Measurements from ENCODE around the gene PRKACA.
A peak's percentile ranks its signal among the peaks of the same experiment; 100 is the strongest.

The PRKACA gene

GRCh38 chr19:14073925-14074838 lies 43.4 kb downstream of the PRKACA start:
- peak overlapping the region; percentile 78 for H3K27ac ChIP-seq (ENCODE audit: low read depth, low read length)
- H3K27me3 ChIP-seq (ENCODE audit: control insufficient read depth in 5 of 5, insufficient read depth in 4 of 5, low read length in 5 of 5): no peaks in the 10 kb centered on the region
- peaks cover 2 to 43% (median 38%) of the 10 kb centered on the region in 5 donors for H3K4me1 ChIP-seq (ENCODE audit: control insufficient read depth in 5 of 5, insufficient read depth in 5 of 5, low read length in 5 of 5)
- H3K4me3 ChIP-seq (ENCODE audit: low read depth in 1 of 5, low read length in 5 of 5): peak overlapping the region; percentile 77 to 86 (median 81)
- H3K9ac ChIP-seq (ENCODE audit: low read length in 5 of 5): peak overlapping the region; percentile 26 to 83 (median 64)
- H3K36me3 ChIP-seq (ENCODE audit: control insufficient read depth in 5 of 5, insufficient read depth in 5 of 5, low read length in 5 of 5): no peaks in the 10 kb centered on the region
- no peaks in the 10 kb centered on the region for H3K9me3 ChIP-seq (ENCODE audit: control insufficient read depth in 5 of 5, low read length in 5 of 5)

DNA sequence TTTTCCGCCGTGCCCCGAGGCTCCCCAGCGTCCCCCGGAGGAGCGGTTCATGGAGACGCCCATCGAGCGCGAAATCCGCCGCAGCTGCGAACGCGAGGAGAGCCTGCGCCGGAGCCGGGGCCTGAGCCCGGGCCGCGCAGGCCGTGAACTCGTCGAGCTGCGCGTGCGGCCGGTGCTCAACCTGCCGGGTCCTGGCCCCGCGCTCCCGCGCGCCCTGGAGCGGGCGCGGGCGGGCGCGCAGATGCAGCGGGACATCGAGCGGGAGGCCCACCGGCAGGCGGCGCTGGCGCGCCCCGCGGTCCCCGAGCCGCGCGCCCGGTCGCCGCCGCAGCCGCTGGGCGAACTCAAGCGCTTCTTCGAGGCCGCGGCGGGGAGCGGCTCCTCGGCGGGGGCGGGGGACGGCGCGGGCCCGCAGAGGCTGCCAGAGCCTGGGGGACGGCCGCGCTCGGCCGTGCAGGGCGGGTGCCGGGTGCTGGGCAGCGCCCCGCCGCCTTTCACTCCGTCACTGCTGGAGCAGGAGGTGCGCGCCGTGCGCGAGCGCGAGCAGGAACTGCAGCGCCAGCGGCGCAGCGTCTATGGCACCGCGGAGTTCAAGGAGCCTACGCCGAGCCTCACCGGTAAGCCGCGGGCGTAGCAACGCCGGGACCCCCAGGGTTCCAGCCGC lies 44.2 kb downstream of the PRKACA start:
- Histone ChIP-seq H3K9me3 (ENCODE audit: control insufficient read depth in 5 of 5, low read length in 5 of 5) (no peaks in the 10 kb centered on the region), H3K27ac (ENCODE audit: low read depth, low read length) (peak overlapping the region; percentile 78), H3K36me3 (ENCODE audit: control insufficient read depth in 5 of 5, insufficient read depth in 5 of 5, low read length in 5 of 5) (no peaks in the 10 kb centered on the region), H3K4me3 (ENCODE audit: low read depth in 1 of 5, low read length in 5 of 5) (peak overlapping the region; percentile 77 to 86 (median 81)), H3K27me3 (ENCODE audit: control insufficient read depth in 5 of 5, insufficient read depth in 4 of 5, low read length in 5 of 5) (no peaks in the 10 kb centered on the region), H3K4me1 (ENCODE audit: control insufficient read depth in 5 of 5, insufficient read depth in 5 of 5, low read length in 5 of 5) (peaks cover 2 to 43% (median 38%) of the 10 kb centered on the region in 5 donors), H3K9ac (ENCODE audit: low read length in 5 of 5) (peak overlapping the region in 4 of 5 donors; percentile 57 to 83 (median 72))

DNA sequence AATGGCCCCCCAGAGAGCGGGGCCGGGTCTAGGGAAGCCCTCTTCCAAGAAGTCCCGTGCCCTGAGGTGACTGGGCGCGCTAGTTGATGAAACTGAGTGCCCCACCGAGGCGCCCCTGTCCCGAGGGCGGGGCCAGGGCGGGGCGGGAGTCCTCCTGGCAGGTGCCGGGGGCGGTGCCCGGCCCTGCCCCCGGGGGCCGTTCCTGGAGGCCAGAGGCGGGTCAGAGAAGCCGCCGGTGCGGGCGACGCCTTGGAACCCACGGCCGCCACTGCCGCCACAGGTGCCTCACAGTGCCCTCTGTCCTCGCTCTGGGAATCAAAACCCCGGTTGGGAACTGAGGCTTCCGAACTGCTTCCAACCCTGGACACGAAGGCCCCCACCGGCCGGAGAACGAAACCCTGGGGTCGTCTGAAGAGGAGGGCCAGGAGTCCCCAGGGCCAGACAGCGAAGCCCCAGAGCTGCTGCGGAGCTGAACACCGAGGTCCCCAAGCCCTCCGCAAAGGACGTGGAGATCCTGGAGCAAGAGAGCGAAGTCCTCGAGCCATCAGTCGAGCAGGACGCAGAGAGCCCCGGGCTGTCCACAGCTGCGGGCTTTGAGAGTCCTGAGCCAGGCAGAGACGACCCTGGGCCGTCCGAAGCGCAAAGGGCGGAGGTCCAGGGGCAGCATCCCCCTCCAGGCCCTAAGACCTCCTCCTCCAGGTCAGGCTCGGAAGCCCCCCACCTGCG lies 44.9 kb downstream of the PRKACA start, which contains the start of gene MISP3:
MISP3 (plus strand) TSS at position 252 of the 726 bp plus-strand sequence. CDS start 524 bp downstream, outside the sequence.
- Histone ChIP-seq H3K27me3 (ENCODE audit: control insufficient read depth in 5 of 5, insufficient read depth in 4 of 5, low read length in 5 of 5) (no peaks in the 10 kb centered on the region), H3K9me3 (ENCODE audit: control insufficient read depth in 5 of 5, low read length in 5 of 5) (no peaks in the 10 kb centered on the region), H3K36me3 (ENCODE audit: control insufficient read depth in 5 of 5, insufficient read depth in 5 of 5, low read length in 5 of 5) (no peaks in the 10 kb centered on the region), H3K9ac (ENCODE audit: low read length in 5 of 5) (peak within 1 kb of the TSS in 4 of 5 donors; percentile 64 to 83 (median 74)), H3K4me1 (ENCODE audit: control insufficient read depth in 5 of 5, insufficient read depth in 5 of 5, low read length in 5 of 5) (peaks cover 2 to 43% (median 38%) of the 10 kb centered on the region in 5 donors), H3K27ac (ENCODE audit: low read depth, low read length) (peak within 1 kb of the TSS; percentile 78), H3K4me3 (ENCODE audit: low read depth in 1 of 5, low read length in 5 of 5) (peak within 1 kb of the TSS in 4 of 5 donors; percentile 77 to 86 (median 80))

GRCh38 chr19:14070268-14071050 lies 47.1 kb downstream of the PRKACA start:
- Histone ChIP-seq H3K27me3 (ENCODE audit: control insufficient read depth in 5 of 5, insufficient read depth in 4 of 5, low read length in 5 of 5) (no peaks in the 10 kb centered on the region), H3K27ac (ENCODE audit: low read depth, low read length) (no peak overlapping the region), H3K36me3 (ENCODE audit: control insufficient read depth in 5 of 5, insufficient read depth in 5 of 5, low read length in 5 of 5) (no peaks in the 10 kb centered on the region), H3K9me3 (ENCODE audit: control insufficient read depth in 5 of 5, low read length in 5 of 5) (no peaks in the 10 kb centered on the region), H3K4me1 (ENCODE audit: control insufficient read depth in 5 of 5, insufficient read depth in 5 of 5, low read length in 5 of 5) (peaks cover 2 to 38% (median 37%) of the 10 kb centered on the region in 5 donors), H3K4me3 (ENCODE audit: low read depth in 1 of 5, low read length in 5 of 5) (no peak overlapping the region), H3K9ac (ENCODE audit: low read length in 5 of 5) (no peak overlapping the region)

- no peak overlapping the region for H3K4me3 ChIP-seq (ENCODE audit: low read depth in 1 of 5, low read length in 5 of 5)
- H3K9me3 ChIP-seq (ENCODE audit: control insufficient read depth in 5 of 5, low read length in 5 of 5): no peaks in the 10 kb centered on the region
- H3K27me3 ChIP-seq (ENCODE audit: control insufficient read depth in 5 of 5, insufficient read depth in 4 of 5, low read length in 5 of 5): peaks cover 0 to 5% (median 3%) of the 10 kb centered on the region in 5 donors
- no peaks in the 10 kb centered on the region for H3K36me3 ChIP-seq (ENCODE audit: control insufficient read depth in 5 of 5, insufficient read depth in 5 of 5, low read length in 5 of 5)
- H3K4me1 ChIP-seq (ENCODE audit: control insufficient read depth in 5 of 5, insufficient read depth in 5 of 5, low read length in 5 of 5): no peaks in the 10 kb centered on the region
- no peak overlapping the region for H3K9ac ChIP-seq (ENCODE audit: low read length in 5 of 5)
- H3K27ac ChIP-seq (ENCODE audit: low read depth, low read length): no peak overlapping the region
These were observed 51.4 kb downstream of the PRKACA start for GRCh38 chr19:14066134-14066533.

DNA sequence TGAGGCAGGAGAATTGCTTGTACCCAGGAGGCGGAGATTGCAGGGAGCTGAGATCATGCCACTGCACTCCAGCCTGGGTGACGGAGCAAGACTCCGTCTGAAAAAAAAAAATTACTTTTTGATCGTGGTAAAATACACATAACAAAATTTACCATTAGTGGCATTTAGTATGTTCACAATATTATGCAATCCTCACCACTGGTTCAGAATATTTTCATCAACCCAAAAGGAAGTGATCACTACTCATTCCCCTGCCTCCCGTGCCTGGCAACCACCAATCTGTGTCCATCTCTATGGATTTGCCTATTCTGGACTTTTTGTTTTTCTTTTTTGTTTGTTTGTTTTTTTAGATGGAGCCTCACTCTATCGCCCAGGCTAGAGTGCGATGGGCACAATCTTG lies 54.5 kb downstream of the PRKACA start:
- Histone ChIP-seq H3K4me1 (ENCODE audit: control insufficient read depth in 5 of 5, insufficient read depth in 5 of 5, low read length in 5 of 5) (peaks cover 0 to 6% (median under 1%) of the 10 kb centered on the region in 5 donors), H3K9ac (ENCODE audit: low read length in 5 of 5) (no peak overlapping the region), H3K27me3 (ENCODE audit: control insufficient read depth in 5 of 5, insufficient read depth in 4 of 5, low read length in 5 of 5) (peaks cover 22 to 27% (median 26%) of the 10 kb centered on the region in 5 donors), H3K27ac (ENCODE audit: low read depth, low read length) (no peak overlapping the region), H3K4me3 (ENCODE audit: low read depth in 1 of 5, low read length in 5 of 5) (no peak overlapping the region), H3K36me3 (ENCODE audit: control insufficient read depth in 5 of 5, insufficient read depth in 5 of 5, low read length in 5 of 5) (no peaks in the 10 kb centered on the region), H3K9me3 (ENCODE audit: control insufficient read depth in 5 of 5, low read length in 5 of 5) (no peaks in the 10 kb centered on the region)

DNA sequence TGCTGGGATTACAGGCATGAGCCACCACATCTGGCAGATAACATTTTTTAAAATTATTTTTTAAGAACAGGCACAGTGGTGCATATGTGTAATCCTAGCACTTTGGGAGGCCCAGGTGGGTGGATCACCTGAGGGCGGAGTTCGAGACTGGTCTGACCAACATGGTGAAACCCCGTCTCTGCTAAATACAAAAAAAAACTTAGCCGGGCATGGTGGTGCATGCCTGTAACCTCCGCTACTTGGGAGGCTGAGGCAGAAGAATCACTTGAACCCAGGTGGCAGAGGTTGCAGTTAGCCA lies 55.1 kb downstream of the PRKACA start:
- Histone ChIP-seq H3K4me1 (ENCODE audit: control insufficient read depth in 5 of 5, insufficient read depth in 5 of 5, low read length in 5 of 5) (peaks cover 0 to 6% (median 3%) of the 10 kb centered on the region in 5 donors), H3K27me3 (ENCODE audit: control insufficient read depth in 5 of 5, insufficient read depth in 4 of 5, low read length in 5 of 5) (peaks cover 22 to 31% (median 28%) of the 10 kb centered on the region in 5 donors), H3K9ac (ENCODE audit: low read length in 5 of 5) (no peak overlapping the region), H3K36me3 (ENCODE audit: control insufficient read depth in 5 of 5, insufficient read depth in 5 of 5, low read length in 5 of 5) (no peaks in the 10 kb centered on the region), H3K27ac (ENCODE audit: low read depth, low read length) (no peak overlapping the region), H3K9me3 (ENCODE audit: control insufficient read depth in 5 of 5, low read length in 5 of 5) (no peaks in the 10 kb centered on the region), H3K4me3 (ENCODE audit: low read depth in 1 of 5, low read length in 5 of 5) (no peak overlapping the region)

- Histone ChIP-seq H3K27me3 (ENCODE audit: control insufficient read depth in 5 of 5, insufficient read depth in 4 of 5, low read length in 5 of 5) (peaks cover 22 to 33% (median 28%) of the 10 kb centered on the region in 5 donors), H3K27ac (ENCODE audit: low read depth, low read length) (no peak within 1 kb of the TSS)
These were observed 55.6 kb downstream of the PRKACA start, which contains the start of gene PALM3 for GRCh38 chr19:14061751-14062557. PALM3 (minus strand) TSS chr19:14062076; CDS start chr19:14061980, 96 bp downstream.

More at GRCh38 chr19:14061751-14062557, 55.6 kb downstream of the PRKACA start, which contains the start of gene PALM3:
- no peak within 1 kb of the TSS for H3K4me3 ChIP-seq (ENCODE audit: low read depth in 1 of 5, low read length in 5 of 5)
- H3K4me1 ChIP-seq (ENCODE audit: control insufficient read depth in 5 of 5, insufficient read depth in 5 of 5, low read length in 5 of 5): peaks cover 0 to 8% (median 5%) of the 10 kb centered on the region in 5 donors
- H3K9me3 ChIP-seq (ENCODE audit: control insufficient read depth in 5 of 5, low read length in 5 of 5): no peaks in the 10 kb centered on the region
- H3K36me3 ChIP-seq (ENCODE audit: control insufficient read depth in 5 of 5, insufficient read depth in 5 of 5, low read length in 5 of 5): no peaks in the 10 kb centered on the region
- H3K9ac ChIP-seq (ENCODE audit: low read length in 5 of 5): no peak within 1 kb of the TSS

Measured in subcutaneous abdominal adipose tissue (tissue), 5 donors.